WERI-Rb-1 (cell line): ENCODE results near the gene KIAA0319L.

Experiments
- DNase-seq: peaks from one replicate; pipeline ENCODE4 v3.0.0-alpha.2; 2020
- H3K27ac ChIP-seq: fragments of 250-450 bp; sonication (Bioruptor Pico); 2 replicates; pipeline ENCODE4 v1.5.1; 2020; ENCODE audit warnings: mild to moderate bottlenecking, moderate library complexity
- H3K27me3 ChIP-seq: fragments of 250-450 bp; sonication (Bioruptor Pico); 2 replicates; pipeline ENCODE4 v1.5.1; 2021; ENCODE audit warnings: mild to moderate bottlenecking, low read depth, moderate library complexity; ENCODE audit not compliant: insufficient read depth, severe bottlenecking
- H3K36me3 ChIP-seq: fragments of 250-450 bp; sonication (Bioruptor Pico); 2 replicates; pipeline ENCODE4 v1.5.1; 2020; ENCODE audit warnings: mild to moderate bottlenecking, moderate library complexity
- H3K4me3 ChIP-seq: 2 replicates; pipeline ENCODE4 v1.5.1; 2011; ENCODE audit warnings: low read depth, mild to moderate bottlenecking, control low read depth, low read length
- H3K9me3 ChIP-seq: fragments of 250-450 bp; sonication (Bioruptor Pico); 2 replicates; pipeline ENCODE4 v1.5.1; 2021; ENCODE audit warnings: mild to moderate bottlenecking, moderate library complexity; ENCODE audit not compliant: severe bottlenecking
- CTCF ChIP-seq: IDR thresholded peaks from 2 replicates; pipeline ENCODE4 v1.5.1; 2011; ENCODE audit warnings: low read depth, mild to moderate bottlenecking, control low read depth, inconsistent platforms, low read length

KIAA0319L gene

GRCh38 chr1:35564037-35564883 is 7.1 kb upstream of the KIAA0319L start:
- Histone ChIP-seq H3K27ac (no peak overlapping the region; the same call in 1 of the 2 replicates), H3K36me3 (peaks cover 45% of the 10 kb centered on the region), H3K27me3 (no peaks in the 10 kb centered on the region), H3K4me3 (no peak overlapping the region), H3K9me3 (no peaks in the 10 kb centered on the region)
- peak; percentile 84 for DNase-seq
- TF ChIP-seq CTCF: peak; percentile 93

GRCh38 chr1:35563166-35563565 is 6.0 kb upstream of the KIAA0319L start:
- DNase-seq: no peak
- TF ChIP-seq CTCF: no peak
- peaks cover 45% of the 10 kb centered on the region for H3K36me3 ChIP-seq
- H3K4me3 ChIP-seq: no peak overlapping the region
- no peaks in the 10 kb centered on the region for H3K9me3 ChIP-seq
- no peak overlapping the region for H3K27ac ChIP-seq
- no peaks in the 10 kb centered on the region for H3K27me3 ChIP-seq

- Histone ChIP-seq H3K9me3 (no peaks in the 10 kb centered on the region), H3K27ac (no peak overlapping the region), H3K4me3 (no peak overlapping the region), H3K27me3 (no peaks in the 10 kb centered on the region), H3K36me3 (peaks cover 48% of the 10 kb centered on the region)
- DNase-seq: no peak
- TF ChIP-seq CTCF: no peak
Measured at GRCh38 chr1:35561972-35562680, 4.9 kb upstream of the KIAA0319L start.

GRCh38 chr1:35561297-35561971 is 4.2 kb upstream of the KIAA0319L start:
- peaks cover 50% of the 10 kb centered on the region for H3K36me3 ChIP-seq
- no peaks in the 10 kb centered on the region for H3K27me3 ChIP-seq
- H3K4me3 ChIP-seq: no peak overlapping the region
- no peak for DNase-seq
- TF ChIP-seq CTCF: no peak
- H3K9me3 ChIP-seq: no peaks in the 10 kb centered on the region
- H3K27ac ChIP-seq: no peak overlapping the region

- Histone ChIP-seq H3K27ac (no peak overlapping the region), H3K9me3 (no peaks in the 10 kb centered on the region), H3K4me3 (no peak overlapping the region), H3K36me3 (peaks cover 50% of the 10 kb centered on the region), H3K27me3 (no peaks in the 10 kb centered on the region)
- no peak for TF ChIP-seq CTCF
- DNase-seq: no peak
Measured at GRCh38 chr1:35560256-35561225, 3.3 kb upstream of the KIAA0319L start.
